Right hindlimb (tissue), 1 donor: Measurements from ENCODE around the gene NLRP5.
A peak's percentile ranks its signal among the peaks of the same experiment; 100 is the strongest.
"Not testable (repeated sequence)": the region's sequence is repeated elsewhere in the genome, so short reads cannot be mapped to it uniquely, and the experiment has no call there.

Experiments
- DNase-seq: peaks from one replicate; pipeline ENCODE4 v3.0.0-alpha.2; 2018

The NLRP5 gene

GRCh38 chr19:56099638-56100539 lies 113.3 kb downstream of the NLRP5 start:
- DNase-seq = no peak

GRCh38 chr19:56101095-56101494 lies 114.5 kb downstream of the NLRP5 start:
- no peak for DNase-seq

GRCh38 chr19:56101746-56102535 lies 115.4 kb downstream of the NLRP5 start:
- no peak for DNase-seq

- DNase-seq = no peak
Measured at GRCh38 chr19:56103027-56103614, 116.5 kb downstream of the NLRP5 start.

GRCh38 chr19:56104423-56104822 lies 117.8 kb downstream of the NLRP5 start:
- DNase-seq = no peak

GRCh38 chr19:56105090-56105701 lies 118.6 kb downstream of the NLRP5 start:
- DNase-seq = peak; percentile 57

- DNase-seq = not testable (repeated sequence)
Measured at GRCh38 chr19:56105831-56106396, 119.3 kb downstream of the NLRP5 start.

GRCh38 chr19:56106397-56106849 lies 119.8 kb downstream of the NLRP5 start:
- DNase-seq = no peak

- DNase-seq = no peak
Measured at GRCh38 chr19:56106993-56107392, 120.4 kb downstream of the NLRP5 start.

- DNase-seq = no peak
Measured at GRCh38 chr19:56107626-56108351, 121.2 kb downstream of the NLRP5 start.

GRCh38 chr19:56108447-56109195 lies 122.0 kb downstream of the NLRP5 start:
- peak; percentile 84 for DNase-seq

- DNase-seq = no peak
Measured at GRCh38 chr19:56109226-56109625, 122.7 kb downstream of the NLRP5 start.

- DNase-seq = no peak
Measured at GRCh38 chr19:56110515-56111448, 124.2 kb downstream of the NLRP5 start.
